CD4-positive, alpha-beta T cell treated with Interleukin-4 for 4 hours (primary cell): Measurements from ENCODE around the gene MARS1.
"Not testable (repeated sequence)": the region's sequence is repeated elsewhere in the genome, so short reads cannot be mapped to it uniquely, and the experiment has no call there.

Experiments used
- DNase-seq: peaks from one replicate; pipeline ENCODE4 v3.0.0-alpha.2; 2020

The MARS1 gene

GRCh38 chr12:57553343-57554202 lies 65.7 kb downstream of the MARS1 start:
- no peak for DNase-seq

DNA sequence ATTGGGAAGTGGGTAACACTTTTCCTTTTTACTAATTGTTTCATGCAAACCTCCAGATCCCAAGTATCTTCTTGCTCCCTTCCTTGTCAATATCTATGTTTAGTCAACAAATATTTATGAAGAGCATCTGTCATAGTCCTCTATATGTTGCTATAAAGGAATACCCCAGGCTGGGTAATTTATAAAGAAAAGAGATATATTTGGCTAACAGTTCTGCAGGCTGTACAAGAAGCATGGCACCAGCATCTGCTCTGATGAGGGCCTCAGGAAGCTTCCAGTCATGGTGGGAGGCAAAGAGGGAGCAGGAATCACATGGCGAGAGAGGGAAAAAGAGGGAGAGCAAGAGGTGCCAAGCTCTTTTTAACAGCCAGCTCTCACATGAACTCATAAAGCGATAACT lies 66.6 kb downstream of the MARS1 start:
- DNase-seq = no peak

DNA sequence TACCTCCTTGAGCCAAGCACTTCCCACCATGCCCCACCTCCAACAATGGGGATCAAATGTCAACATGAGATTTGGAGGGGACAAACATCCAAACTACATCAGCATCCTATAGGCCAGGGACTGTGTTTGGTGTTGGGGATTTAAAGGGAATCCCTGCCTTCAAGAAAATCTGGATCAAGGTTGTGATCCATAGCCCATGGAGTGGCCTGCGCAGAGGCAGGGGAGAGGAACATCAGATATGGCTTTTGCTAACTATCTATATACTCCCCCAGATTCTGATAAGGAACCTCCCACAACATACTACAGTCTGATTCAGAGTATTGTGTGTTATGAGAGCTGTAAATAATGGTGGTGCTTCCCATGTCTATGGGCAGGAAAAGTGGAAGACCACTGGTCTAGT lies 67.0 kb downstream of the MARS1 start:
- no peak for DNase-seq

GRCh38 chr12:57558864-57559263 lies 71.0 kb downstream of the MARS1 start:
- no peak for DNase-seq

GRCh38 chr12:57560516-57560915 lies 72.6 kb downstream of the MARS1 start:
- no peak for DNase-seq

- not testable (repeated sequence) for DNase-seq
Measured at GRCh38 chr12:57561117-57561516, 73.2 kb downstream of the MARS1 start.

DNA sequence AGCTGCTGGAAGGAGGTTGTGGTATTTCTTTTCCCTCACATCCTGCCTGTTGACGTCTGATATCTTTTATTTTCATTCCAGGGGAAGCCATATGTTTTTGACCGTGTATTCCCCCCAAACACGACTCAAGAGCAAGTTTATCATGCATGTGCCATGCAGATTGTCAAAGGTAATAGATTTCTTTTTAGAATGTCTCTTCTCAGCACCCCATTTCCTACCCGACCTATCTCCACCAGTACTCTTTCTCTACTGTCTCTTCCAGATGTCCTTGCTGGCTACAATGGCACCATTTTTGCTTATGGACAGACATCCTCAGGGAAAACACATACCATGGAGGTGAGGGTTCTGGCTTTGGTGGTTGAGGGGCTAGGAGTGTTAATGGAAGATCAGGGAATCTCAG lies 75.5 kb downstream of the MARS1 start:
- DNase-seq = no peak

DNA sequence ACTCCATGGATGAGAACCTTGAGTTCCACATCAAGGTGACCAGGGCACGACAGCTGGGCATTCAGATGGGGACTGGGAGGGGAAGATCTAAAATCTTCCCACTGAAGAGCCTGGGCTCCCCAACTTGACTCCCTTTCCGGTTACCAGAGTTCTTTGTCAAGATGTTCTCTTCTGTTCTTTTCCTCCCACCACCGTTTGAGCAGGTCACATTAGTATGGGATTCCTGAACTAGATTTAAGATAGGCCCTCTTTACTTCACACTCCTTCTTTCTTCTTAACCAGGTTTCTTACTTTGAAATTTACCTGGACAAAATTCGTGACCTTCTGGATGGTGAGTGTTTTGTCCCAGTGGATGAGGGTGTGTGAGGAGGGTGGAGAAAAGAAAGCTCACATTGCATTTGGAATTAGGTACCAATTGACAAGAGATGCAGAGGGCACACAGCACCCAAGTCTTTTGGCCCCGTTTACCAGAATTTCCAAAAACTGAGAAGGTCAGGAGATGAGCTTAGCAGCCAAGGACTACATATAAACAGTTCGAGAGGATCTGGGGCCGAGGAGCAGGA lies 76.4 kb downstream of the MARS1 start:
- DNase-seq = no peak
